ENCODE data around the gene NFKB1.

NFKB1 gene

GRCh38 chr4:102493794-102494193 lies 7.4 kb upstream of the NFKB1 start:
- DNase-seq (ENCODE audit: low read depth in 4 of 4, low spot score in 1 of 4) = no peak

GRCh38 chr4:102494603-102495002 lies 6.6 kb upstream of the NFKB1 start:
- no peak for DNase-seq (ENCODE audit: low read depth in 4 of 4, low spot score in 1 of 4)

GRCh38 chr4:102497986-102498385 lies 3.2 kb upstream of the NFKB1 start:
- DNase-seq (ENCODE audit: low read depth in 4 of 4, low spot score in 1 of 4) = no peak

- DNase-seq (ENCODE audit: low read depth in 4 of 4, low spot score in 1 of 4) = no peak
Observed at GRCh38 chr4:102500352-102500695, 835 bp upstream of the NFKB1 start.

DNA sequence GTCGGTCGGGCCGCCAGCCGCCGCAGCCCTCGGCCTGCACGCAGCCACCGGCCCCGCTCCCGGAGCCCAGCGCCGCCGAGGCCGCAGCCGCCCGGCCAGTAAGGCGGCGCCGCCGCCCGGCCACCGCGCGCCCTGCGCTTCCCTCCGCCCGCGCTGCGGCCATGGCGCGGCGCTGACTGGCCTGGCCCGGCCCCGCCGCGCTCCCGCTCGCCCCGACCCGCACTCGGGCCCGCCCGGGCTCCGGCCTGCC lies 213 bp downstream of the NFKB1 start:
- no peak for DNase-seq (ENCODE audit: low read depth in 4 of 4, low spot score in 1 of 4)

DNA sequence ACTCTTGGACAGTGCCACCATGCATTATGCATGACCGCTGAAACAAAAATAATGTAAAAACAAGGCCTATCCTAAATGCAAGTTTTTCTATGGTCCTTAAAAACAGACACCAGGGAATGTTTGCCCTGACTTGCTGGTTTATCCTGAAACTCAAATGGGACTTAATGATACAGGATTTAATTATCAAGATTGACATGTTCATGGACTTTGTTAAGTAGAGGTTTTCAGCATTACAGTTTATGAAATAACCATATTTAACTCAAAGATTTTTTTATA lies 1.3 kb downstream of the NFKB1 start:
- no peak for DNase-seq (ENCODE audit: low read depth in 4 of 4, low spot score in 1 of 4)

GRCh38 chr4:102503301-102503746 lies 2.2 kb downstream of the NFKB1 start:
- DNase-seq (ENCODE audit: low read depth in 4 of 4, low spot score in 1 of 4) = no peak

- DNase-seq (ENCODE audit: low read depth in 4 of 4, low spot score in 1 of 4) = no peak
Observed at GRCh38 chr4:102503831-102504786, 3.0 kb downstream of the NFKB1 start.

GRCh38 chr4:102504941-102505340 lies 3.8 kb downstream of the NFKB1 start:
- DNase-seq (ENCODE audit: low read depth in 4 of 4, low spot score in 1 of 4) = no peak

DNA sequence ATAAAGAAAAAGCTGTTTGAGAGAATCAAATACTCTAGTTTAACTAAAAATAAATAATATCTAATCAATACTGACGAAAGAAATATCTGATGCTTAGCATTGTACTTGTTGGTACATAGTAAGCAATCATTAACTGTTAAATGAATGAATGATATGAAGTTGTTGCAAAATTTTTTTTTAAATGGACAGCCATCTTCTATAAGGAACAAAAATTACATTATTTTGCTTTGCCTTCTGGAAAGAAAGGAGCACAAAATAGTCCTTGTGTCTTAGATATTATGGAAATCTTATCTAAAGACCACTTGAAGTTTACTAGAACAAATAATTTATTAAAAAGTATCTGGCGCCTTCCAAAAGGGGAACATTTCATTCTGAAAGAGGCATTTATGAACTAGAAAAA lies 4.5 kb downstream of the NFKB1 start:
- DNase-seq (ENCODE audit: low read depth in 4 of 4, low spot score in 1 of 4) = no peak

- DNase-seq (ENCODE audit: low read depth in 4 of 4, low spot score in 1 of 4) = no peak
Observed at GRCh38 chr4:102506523-102506922, 5.4 kb downstream of the NFKB1 start.

DNA sequence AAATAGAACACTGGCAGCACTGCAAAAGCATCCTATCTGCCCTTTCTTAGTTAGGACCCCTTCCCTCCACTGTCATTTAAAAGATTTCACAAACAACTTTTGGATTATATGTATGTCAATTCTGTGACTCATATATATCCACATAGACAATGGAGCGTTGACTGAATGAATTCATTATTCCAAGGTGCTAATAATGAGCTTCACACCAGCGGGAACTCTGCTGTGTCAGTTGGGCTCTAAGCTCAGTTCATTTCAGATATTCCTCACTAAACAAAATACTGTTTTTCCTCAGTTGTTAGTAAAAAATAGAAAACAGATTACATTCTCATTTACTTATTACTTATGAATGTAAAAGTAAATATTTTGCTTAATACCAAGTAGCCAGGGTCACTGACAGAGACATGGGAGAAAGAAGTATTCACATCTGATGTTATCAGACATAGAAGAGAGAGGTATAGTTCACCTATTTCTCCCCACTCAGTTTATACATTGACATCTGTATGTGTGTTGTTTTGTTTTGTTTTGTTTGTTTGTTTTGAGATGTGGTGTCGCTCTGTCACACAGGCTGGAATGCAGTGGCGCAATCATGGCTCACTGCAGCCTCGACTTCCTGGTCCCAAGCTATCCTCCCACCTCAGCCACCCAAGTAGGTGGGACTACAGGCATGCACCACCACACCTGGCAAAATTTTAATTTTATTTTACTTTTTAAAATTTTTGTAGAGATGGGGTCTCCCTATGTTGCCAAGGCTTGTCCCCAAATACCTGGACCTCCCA lies 10.9 kb downstream of the NFKB1 start:
- no peak for DNase-seq (ENCODE audit: low read depth in 4 of 4, low spot score in 1 of 4)

DNA sequence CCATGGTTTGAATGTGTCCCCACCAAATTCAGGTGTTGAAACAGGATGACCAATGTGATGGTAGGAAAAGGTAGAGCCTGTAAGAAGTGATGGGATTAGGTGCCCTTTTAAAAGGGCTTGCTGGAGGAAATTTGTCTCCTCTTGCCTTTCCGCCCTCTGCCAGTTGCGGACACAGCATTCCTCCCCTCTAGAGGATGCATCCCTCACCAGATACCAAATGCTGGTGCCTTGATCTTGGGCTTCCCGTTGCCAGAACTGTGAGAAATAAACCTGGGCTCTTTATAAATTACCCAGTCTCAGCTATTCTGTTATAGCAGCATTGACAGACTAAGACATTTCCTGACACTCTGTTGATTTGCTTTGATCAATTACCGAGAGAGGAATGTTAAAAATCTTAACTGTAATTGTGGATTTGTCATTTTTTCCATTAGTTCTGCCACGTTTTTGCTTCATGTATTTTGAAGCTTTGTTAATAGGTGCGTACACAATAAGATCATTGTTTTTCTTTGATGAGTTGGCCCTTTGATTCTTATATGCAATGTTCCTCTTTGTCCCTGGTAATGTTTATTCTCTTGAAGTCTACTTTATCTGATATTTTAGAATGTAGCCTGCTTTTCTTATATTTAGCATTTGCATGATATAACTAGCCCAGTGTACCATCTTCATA lies 13.3 kb downstream of the NFKB1 start:
- DNase-seq (ENCODE audit: low read depth in 4 of 4, low spot score in 1 of 4) = no peak

- DNase-seq (ENCODE audit: low read depth in 4 of 4, low spot score in 1 of 4) = no peak
Observed at GRCh38 chr4:102517753-102518152, 16.6 kb downstream of the NFKB1 start.

- DNase-seq (ENCODE audit: low read depth in 4 of 4, low spot score in 1 of 4) = no peak
Observed at GRCh38 chr4:102518703-102519131, 17.6 kb downstream of the NFKB1 start.

DNA sequence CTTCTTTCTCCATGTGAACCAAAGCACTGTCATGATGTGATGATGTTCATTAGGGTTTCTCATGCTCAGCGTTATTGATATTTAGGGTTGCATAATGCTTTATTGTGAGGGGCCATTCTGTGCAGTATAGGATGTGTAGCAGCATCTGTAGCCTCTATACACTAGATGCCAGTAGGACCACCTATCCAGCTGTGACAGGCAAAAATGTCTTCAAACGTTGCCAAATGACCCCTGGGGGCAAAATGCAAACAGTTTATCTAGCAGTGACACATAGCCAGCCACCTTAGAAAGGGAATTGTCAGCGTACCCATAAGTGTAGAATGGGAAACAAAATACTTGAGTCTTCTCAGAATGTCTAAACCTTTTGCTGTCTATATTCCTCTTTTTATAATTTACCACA lies 18.8 kb downstream of the NFKB1 start:
- DNase-seq (ENCODE audit: low read depth in 4 of 4, low spot score in 1 of 4) = no peak

GRCh38 chr4:102521570-102521969 lies 20.4 kb downstream of the NFKB1 start:
- DNase-seq (ENCODE audit: low read depth in 4 of 4, low spot score in 1 of 4) = no peak

GRCh38 chr4:102522031-102522440 lies 20.9 kb downstream of the NFKB1 start:
- DNase-seq (ENCODE audit: low read depth in 4 of 4, low spot score in 1 of 4) = no peak

GRCh38 chr4:102524691-102525090 lies 23.5 kb downstream of the NFKB1 start:
- no peak for DNase-seq (ENCODE audit: low read depth in 4 of 4, low spot score in 1 of 4)

GRCh38 chr4:102525097-102525496 lies 23.9 kb downstream of the NFKB1 start:
- no peak for DNase-seq (ENCODE audit: low read depth in 4 of 4, low spot score in 1 of 4)

GRCh38 chr4:102525504-102525903 lies 24.3 kb downstream of the NFKB1 start:
- no peak for DNase-seq (ENCODE audit: low read depth in 4 of 4, low spot score in 1 of 4)

GRCh38 chr4:102526532-102526931 lies 25.4 kb downstream of the NFKB1 start:
- DNase-seq (ENCODE audit: low read depth in 4 of 4, low spot score in 1 of 4) = no peak

Measured in stimulated activated CD4-positive, alpha-beta T cell treated with anti-CD3 and anti-CD28 coated beads, Interleukin-1b, Interleukin-23, amount 100 ng/mL, for 24 hours (primary cell).